Nephron progenitor cell (in vitro differentiated cells): Measurements from ENCODE around the gene PKD1L1.

ENCODE experiments used
- DNase-seq: peaks from one replicate; pipeline ENCODE4 v3.0.0; 2021
- H3K27ac Mint-ChIP-seq: 2 replicates; pipeline ENCODE4 v1.8.0; 2021; ENCODE audit warnings: mild to moderate bottlenecking, moderate library complexity, mixed read lengths
- H3K27me3 Mint-ChIP-seq: 2 replicates; pipeline ENCODE4 v1.8.0; 2021; ENCODE audit warnings: mild to moderate bottlenecking, low read depth, mixed read lengths; ENCODE audit not compliant: poor library complexity
- H3K36me3 Mint-ChIP-seq: 2 replicates; pipeline ENCODE4 v1.8.0; 2021; ENCODE audit warnings: low read depth, mixed read lengths
- H3K4me1 Mint-ChIP-seq: 2 replicates; pipeline ENCODE4 v1.8.0; 2021; ENCODE audit warnings: mixed read lengths
- H3K4me3 Mint-ChIP-seq: 2 replicates; pipeline ENCODE4 v1.8.0; 2021; ENCODE audit warnings: mild to moderate bottlenecking, moderate library complexity, mixed read lengths
- H3K9me3 Mint-ChIP-seq: 2 replicates; pipeline ENCODE4 v1.8.0; 2021; ENCODE audit warnings: mild to moderate bottlenecking, moderate library complexity, mixed read lengths
- TF ChIP-seq, protein P1 (sequence below): fragments of 200-600 bp; sonication (generic); IDR thresholded peaks from 2 replicates; pipeline ENCODE4 v1.5.0; 2021; ENCODE audit warnings: antibody characterized with exemption

The PKD1L1 gene

DNA sequence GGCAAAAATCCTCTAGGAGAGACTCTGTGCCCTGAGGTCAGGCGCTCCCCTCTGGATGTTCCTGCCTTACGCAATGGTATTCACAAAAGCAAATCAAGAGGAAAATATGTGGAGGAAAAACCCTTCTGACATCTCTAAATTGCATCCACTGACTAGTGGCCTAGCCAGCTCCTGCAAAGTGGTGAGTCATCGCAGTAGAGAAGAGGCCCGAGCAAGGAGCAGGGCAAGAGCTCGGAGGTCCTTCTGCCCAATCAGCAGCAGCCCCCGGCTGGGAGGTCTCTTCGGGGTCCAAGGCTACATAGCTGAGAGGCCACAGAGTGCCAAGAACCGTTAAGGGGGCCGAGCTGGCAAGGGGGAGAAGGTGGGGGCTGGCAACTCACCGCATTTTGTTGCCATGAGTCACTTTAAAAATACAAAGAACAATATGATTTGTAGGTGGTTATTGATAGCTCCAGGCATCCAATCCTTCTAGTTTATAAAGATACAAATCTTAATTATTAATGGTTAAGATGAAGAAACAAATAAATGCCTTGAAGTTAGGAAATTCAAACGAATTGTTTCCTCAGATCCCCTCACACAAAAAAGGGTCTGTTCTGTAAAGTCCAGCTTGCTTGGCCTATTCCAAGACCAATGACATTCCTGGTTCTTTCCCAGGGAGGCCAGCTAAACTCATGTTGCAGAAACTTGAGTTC is 161.6 kb downstream of the PKD1L1 start:
- Mint-ChIP-seq H3K4me1 (peaks cover 30% of the 10 kb centered on the region), H3K27me3 (no peaks in the 10 kb centered on the region)

GRCh38 chr7:47785923-47786556 is 162.2 kb downstream of the PKD1L1 start:
- TF ChIP-seq, protein P1, sequence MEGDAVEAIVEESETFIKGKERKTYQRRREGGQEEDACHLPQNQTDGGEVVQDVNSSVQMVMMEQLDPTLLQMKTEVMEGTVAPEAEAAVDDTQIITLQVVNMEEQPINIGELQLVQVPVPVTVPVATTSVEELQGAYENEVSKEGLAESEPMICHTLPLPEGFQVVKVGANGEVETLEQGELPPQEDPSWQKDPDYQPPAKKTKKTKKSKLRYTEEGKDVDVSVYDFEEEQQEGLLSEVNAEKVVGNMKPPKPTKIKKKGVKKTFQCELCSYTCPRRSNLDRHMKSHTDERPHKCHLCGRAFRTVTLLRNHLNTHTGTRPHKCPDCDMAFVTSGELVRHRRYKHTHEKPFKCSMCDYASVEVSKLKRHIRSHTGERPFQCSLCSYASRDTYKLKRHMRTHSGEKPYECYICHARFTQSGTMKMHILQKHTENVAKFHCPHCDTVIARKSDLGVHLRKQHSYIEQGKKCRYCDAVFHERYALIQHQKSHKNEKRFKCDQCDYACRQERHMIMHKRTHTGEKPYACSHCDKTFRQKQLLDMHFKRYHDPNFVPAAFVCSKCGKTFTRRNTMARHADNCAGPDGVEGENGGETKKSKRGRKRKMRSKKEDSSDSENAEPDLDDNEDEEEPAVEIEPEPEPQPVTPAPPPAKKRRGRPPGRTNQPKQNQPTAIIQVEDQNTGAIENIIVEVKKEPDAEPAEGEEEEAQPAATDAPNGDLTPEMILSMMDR, result no peak
- DNase-seq, result no peak
- H3K4me3 Mint-ChIP-seq, result no peak overlapping the region
- H3K4me1 Mint-ChIP-seq, result peaks cover 31% of the 10 kb centered on the region
- peaks cover 5% of the 10 kb centered on the region for H3K36me3 Mint-ChIP-seq
- H3K9me3 Mint-ChIP-seq, result peaks cover 7% of the 10 kb centered on the region
- peak overlapping the region; percentile 98 for H3K27ac Mint-ChIP-seq
- no peaks in the 10 kb centered on the region for H3K27me3 Mint-ChIP-seq

More for the DNA sequence above, 161.6 kb downstream of the PKD1L1 start:
- DNase-seq, result peak; percentile 17
- TF ChIP-seq, protein P1, result no peak
- Mint-ChIP-seq H3K36me3 (peaks cover 3% of the 10 kb centered on the region), H3K27ac (peak overlapping the region; percentile 98), H3K4me3 (no peak overlapping the region), H3K9me3 (peaks cover 11% of the 10 kb centered on the region)

DNA sequence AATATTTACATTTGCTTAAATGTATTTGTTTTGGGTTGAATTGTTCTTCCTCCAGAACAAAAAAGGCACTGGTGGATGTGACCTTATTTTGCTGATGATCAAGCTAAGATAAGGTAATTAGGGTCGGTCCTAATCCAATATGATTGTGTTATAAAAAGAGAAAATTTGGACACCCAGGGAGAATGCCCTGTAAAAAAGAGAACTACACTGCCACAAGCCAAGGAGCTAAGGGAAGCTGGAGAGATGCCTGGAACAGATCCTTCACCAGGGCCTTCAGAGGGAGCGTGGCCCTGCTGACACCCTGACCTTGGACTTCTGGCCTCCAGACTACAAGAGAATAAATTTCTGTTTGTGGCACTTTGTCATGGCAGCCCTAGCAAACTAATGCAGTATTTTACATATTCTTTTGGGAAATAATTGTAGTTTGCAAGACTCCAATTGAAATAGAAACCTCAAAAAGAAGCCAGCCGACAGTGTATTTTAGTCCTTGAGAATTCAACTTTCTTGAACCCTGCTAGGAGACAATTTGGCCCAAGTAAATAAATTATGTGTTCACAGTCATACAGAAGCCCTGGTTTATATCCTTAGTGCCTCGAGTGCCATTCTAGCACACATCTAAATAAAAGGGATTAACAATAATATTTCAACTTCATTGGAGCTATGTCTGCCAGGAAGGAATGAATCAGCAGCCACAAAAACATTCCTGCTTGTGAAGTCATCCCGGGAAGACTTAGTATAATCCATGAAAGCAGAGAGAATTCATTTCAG is 164.6 kb downstream of the PKD1L1 start:
- DNase-seq, result no peak
- Mint-ChIP-seq H3K4me3 (no peak overlapping the region), H3K27ac (no peak overlapping the region), H3K9me3 (peaks cover 6% of the 10 kb centered on the region), H3K36me3 (peaks cover 5% of the 10 kb centered on the region), H3K4me1 (peaks cover 40% of the 10 kb centered on the region), H3K27me3 (peaks cover 4% of the 10 kb centered on the region)
- TF ChIP-seq, protein P1, result no peak

- H3K27me3 Mint-ChIP-seq, result peaks cover 4% of the 10 kb centered on the region
- no peak overlapping the region for H3K4me3 Mint-ChIP-seq
- H3K9me3 Mint-ChIP-seq, result peaks cover 12% of the 10 kb centered on the region
- peaks cover 40% of the 10 kb centered on the region for H3K4me1 Mint-ChIP-seq
- TF ChIP-seq, protein P1, result no peak
- H3K36me3 Mint-ChIP-seq, result peaks cover 5% of the 10 kb centered on the region
- DNase-seq, result no peak
- no peak overlapping the region for H3K27ac Mint-ChIP-seq
Observed at GRCh38 chr7:47782792-47783191, 165.5 kb downstream of the PKD1L1 start.

DNA sequence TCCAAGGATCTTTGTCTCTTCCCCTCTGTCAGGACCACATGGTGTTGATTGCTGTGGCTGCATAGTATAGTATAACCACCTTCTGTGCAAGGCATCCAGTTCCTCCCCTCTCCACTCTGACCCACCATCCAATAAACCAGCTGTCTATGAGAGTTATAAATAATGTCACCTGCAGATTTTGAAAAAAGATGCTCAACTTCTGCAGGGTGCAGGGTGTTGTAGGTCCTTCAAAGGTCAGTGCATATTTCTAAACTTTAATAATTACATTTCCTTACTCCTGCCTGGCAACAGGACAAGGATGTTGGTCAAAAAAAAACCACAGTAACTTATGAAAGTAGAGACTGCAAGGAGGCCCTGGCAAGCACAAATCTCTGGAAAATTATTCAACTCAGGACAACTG is 166.2 kb downstream of the PKD1L1 start:
- DNase-seq, result no peak
- Mint-ChIP-seq H3K9me3 (peaks cover 19% of the 10 kb centered on the region), H3K27me3 (peaks cover 8% of the 10 kb centered on the region), H3K36me3 (peaks cover 5% of the 10 kb centered on the region), H3K4me1 (peaks cover 36% of the 10 kb centered on the region), H3K4me3 (no peak overlapping the region), H3K27ac (no peak overlapping the region)
- TF ChIP-seq, protein P1, result no peak
